Vagina (tissue), 2 donors: ENCODE measurements around the gene LTF.

ENCODE experiments used
- POLR2A ChIP-seq, 2 donors: fragments of 450-650 bp; IDR thresholded peaks; one replicate each; pipeline ENCODE4 v1.6.1; 2017; ENCODE audit warnings: antibody characterized with exemption in 2 of 2, mild to moderate bottlenecking in 2 of 2, moderate library complexity in 2 of 2
- TF ChIP-seq, protein P1 (sequence below), 3 experiments: fragments of 450-650 bp in 2 of 3; fragments of 200-600 bp in 1 of 3; sonication (generic) in 1 of 3; IDR thresholded peaks; one replicate each; pipeline ENCODE4 v1.5.1; 2017 to 2019; ENCODE audit warnings: antibody characterized with exemption in 3 of 3, mild to moderate bottlenecking in 2 of 3, moderate library complexity in 2 of 3

DNA sequence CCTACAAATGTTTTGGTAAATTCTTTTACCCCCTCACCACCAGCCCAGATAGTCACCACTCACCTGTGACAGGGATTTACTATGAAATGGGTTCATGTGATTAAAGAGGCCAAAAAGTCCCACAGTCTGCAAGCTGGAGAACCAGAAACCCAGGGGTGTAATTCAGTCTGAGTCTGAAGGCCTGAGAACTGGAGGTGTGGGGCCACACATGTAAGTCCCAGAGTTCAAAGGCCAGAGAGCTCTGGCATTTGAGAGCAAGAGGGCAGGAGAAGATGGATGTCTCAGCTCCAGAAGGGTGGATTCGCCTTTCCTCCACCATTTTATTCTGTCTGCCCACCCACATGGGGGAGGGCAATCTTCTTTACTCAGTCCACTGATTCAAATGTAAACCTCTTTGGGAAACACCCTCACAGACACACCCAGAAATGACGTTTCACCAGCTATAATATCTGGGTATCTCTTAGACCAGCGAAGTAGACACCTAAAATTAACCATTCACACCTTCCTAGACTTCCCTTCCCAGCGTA lies 45.0 kb upstream of the LTF start:
- TF ChIP-seq, protein P1, sequence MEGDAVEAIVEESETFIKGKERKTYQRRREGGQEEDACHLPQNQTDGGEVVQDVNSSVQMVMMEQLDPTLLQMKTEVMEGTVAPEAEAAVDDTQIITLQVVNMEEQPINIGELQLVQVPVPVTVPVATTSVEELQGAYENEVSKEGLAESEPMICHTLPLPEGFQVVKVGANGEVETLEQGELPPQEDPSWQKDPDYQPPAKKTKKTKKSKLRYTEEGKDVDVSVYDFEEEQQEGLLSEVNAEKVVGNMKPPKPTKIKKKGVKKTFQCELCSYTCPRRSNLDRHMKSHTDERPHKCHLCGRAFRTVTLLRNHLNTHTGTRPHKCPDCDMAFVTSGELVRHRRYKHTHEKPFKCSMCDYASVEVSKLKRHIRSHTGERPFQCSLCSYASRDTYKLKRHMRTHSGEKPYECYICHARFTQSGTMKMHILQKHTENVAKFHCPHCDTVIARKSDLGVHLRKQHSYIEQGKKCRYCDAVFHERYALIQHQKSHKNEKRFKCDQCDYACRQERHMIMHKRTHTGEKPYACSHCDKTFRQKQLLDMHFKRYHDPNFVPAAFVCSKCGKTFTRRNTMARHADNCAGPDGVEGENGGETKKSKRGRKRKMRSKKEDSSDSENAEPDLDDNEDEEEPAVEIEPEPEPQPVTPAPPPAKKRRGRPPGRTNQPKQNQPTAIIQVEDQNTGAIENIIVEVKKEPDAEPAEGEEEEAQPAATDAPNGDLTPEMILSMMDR (IDR thresholded peaks at IDR 0.05): no peak
- no peak for TF ChIP-seq POLR2A (IDR thresholded peaks at IDR 0.05)
